Colon (tissue), 2 donors: ENCODE measurements around the gene LRRTM3.

ENCODE experiments used
- FAIRE-seq: peaks from 2 replicates; lab custom pipeline; 2012; peaks lifted over from hg19 to GRCh38; lab: Jason Lieb, UNC
- donor health status: control.
- donor health status: control.

The LRRTM3 gene

GRCh38 chr10:67119651-67120050 lies 193.8 kb downstream of the LRRTM3 start:
- FAIRE-seq, result no peak

GRCh38 chr10:67127441-67127840 lies 201.6 kb downstream of the LRRTM3 start:
- no peak for FAIRE-seq

DNA sequence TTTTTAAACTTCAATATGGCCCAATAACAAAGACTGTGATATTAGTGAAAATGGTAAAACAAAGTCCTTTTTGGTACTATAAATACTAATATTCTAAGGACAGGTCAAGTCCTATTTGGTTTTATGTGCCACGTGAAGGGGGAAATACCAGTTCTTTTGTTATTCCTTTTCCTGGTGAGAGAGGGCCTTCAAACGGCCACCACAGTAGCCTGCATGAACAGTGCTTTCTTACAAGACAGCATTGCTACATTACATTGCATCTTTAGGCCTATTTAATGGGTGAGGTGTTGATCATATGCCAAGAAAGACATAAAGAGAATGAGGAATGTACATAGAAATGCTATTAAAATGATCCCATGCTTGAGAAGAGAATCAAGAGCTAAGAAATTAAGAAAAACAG lies 214.8 kb downstream of the LRRTM3 start:
- FAIRE-seq, result no peak

- FAIRE-seq, result no peak
Observed at GRCh38 chr10:67141300-67141699, 215.5 kb downstream of the LRRTM3 start.

DNA sequence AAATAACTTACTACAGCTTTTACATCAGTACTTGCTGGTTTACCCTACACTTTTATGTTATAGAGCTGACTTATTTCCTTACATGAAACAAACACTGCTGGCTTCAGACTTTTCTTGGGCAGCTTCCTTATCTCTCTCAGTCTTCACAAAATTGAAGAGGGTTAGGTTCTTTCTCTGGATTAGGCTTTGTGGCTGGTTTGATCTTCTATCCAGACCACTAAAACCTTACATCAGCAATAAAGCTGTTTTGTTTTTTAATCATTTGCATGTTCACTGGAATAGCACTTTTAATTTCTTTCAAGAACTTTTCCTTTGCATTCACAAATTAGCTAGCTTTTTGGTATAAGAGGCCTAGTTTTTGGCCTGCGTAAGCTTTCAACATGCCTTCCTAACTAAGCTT lies 218.7 kb downstream of the LRRTM3 start:
- no peak for FAIRE-seq
